H9 (cell line): ENCODE measurements around the gene NPRL2. TPM values are rescaled to one million over a fixed set of nuclear protein-coding genes. Genes with fewer than 3 reads are reported as not detected.
A peak's percentile ranks its signal among the peaks of the same experiment; 100 is the strongest.

Experiments used
- DNase-seq: peaks from one replicate; pipeline ENCODE4 v3.0.0-alpha.2; 2017
- H2AFZ ChIP-seq: one replicate; pipeline ENCODE4 v1.6.1; 2013; ENCODE audit warnings: mild to moderate bottlenecking, low read length, control low read depth, moderate library complexity
- H2AK5ac ChIP-seq: 2 replicates; pipeline ENCODE4 v1.6.1; 2013; ENCODE audit warnings: low read length, control low read depth, mixed read lengths; ENCODE audit not compliant: insufficient read length
- H2BK120ac ChIP-seq: one replicate; pipeline ENCODE4 v1.6.1; 2013; ENCODE audit warnings: low read depth, mild to moderate bottlenecking, low read length, control low read depth, inconsistent platforms; ENCODE audit not compliant: poor library complexity, severe bottlenecking
- H2BK12ac ChIP-seq: 2 replicates; pipeline ENCODE4 v1.6.1; 2013; ENCODE audit warnings: low read length, control low read depth, mixed read lengths, low read depth; ENCODE audit not compliant: insufficient read length
- H2BK15ac ChIP-seq: 2 replicates; pipeline ENCODE4 v1.6.1; 2013; ENCODE audit warnings: low read depth, low read length, control low read depth
- H2BK20ac ChIP-seq: one replicate; pipeline ENCODE4 v1.6.1; 2013; ENCODE audit warnings: low read depth, mild to moderate bottlenecking, low read length, control low read depth, inconsistent platforms; ENCODE audit not compliant: poor library complexity, severe bottlenecking
- H2BK5ac ChIP-seq: 2 replicates; pipeline ENCODE4 v1.6.1; 2013; ENCODE audit warnings: low read length, control low read depth, mixed read lengths; ENCODE audit not compliant: insufficient read length
- H3K14ac ChIP-seq: 2 replicates; pipeline ENCODE4 v1.6.1; 2013; ENCODE audit warnings: low read length, control low read depth; ENCODE audit not compliant: insufficient read depth
- H3K18ac ChIP-seq: 2 replicates; pipeline ENCODE4 v1.6.1; 2013; ENCODE audit warnings: low read depth, mild to moderate bottlenecking, mixed read lengths, low read length, control low read depth; ENCODE audit not compliant: insufficient read length
- H3K23ac ChIP-seq: 2 replicates; pipeline ENCODE4 v1.6.1; 2013; ENCODE audit warnings: low read length, control low read depth, mixed read lengths, low read depth; ENCODE audit not compliant: insufficient read length
- H3K23me2 ChIP-seq: 2 replicates; pipeline ENCODE4 v1.6.1; 2013; ENCODE audit warnings: low read depth, mild to moderate bottlenecking, mixed read lengths, low read length, control low read depth; ENCODE audit not compliant: insufficient read length, poor library complexity, severe bottlenecking
- H3K27ac ChIP-seq: 2 replicates; pipeline ENCODE4 v1.5.1; 2013; ENCODE audit warnings: low read length, control low read depth, mixed read lengths, low read depth; ENCODE audit not compliant: insufficient read length
- H3K27me3 ChIP-seq: 2 replicates; pipeline ENCODE4 v1.6.1; 2013; ENCODE audit warnings: low read length, control low read depth, inconsistent platforms; ENCODE audit not compliant: insufficient read depth
- H3K4ac ChIP-seq: 2 replicates; pipeline ENCODE4 v1.6.1; 2013; ENCODE audit warnings: low read depth, mild to moderate bottlenecking, control low read depth, inconsistent platforms, low read length, moderate library complexity
- H3K4me1 ChIP-seq: 2 replicates; pipeline ENCODE4 v1.6.1; 2013; ENCODE audit warnings: low read length, control low read depth, inconsistent platforms; ENCODE audit not compliant: insufficient read depth
- H3K4me2 ChIP-seq: 2 replicates; pipeline ENCODE4 v1.6.1; 2013; ENCODE audit warnings: low read length, control low read depth, mixed read lengths; ENCODE audit not compliant: insufficient read length, insufficient read depth
- H3K56ac ChIP-seq: 2 replicates; pipeline ENCODE4 v1.6.1; 2013; ENCODE audit warnings: low read depth, mild to moderate bottlenecking, mixed read lengths, low read length, control low read depth; ENCODE audit not compliant: insufficient read length
- H3K79me1 ChIP-seq: 2 replicates; pipeline ENCODE4 v1.6.1; 2013; ENCODE audit warnings: low read depth, mild to moderate bottlenecking, moderate library complexity, low read length, control low read depth, inconsistent platforms; ENCODE audit not compliant: insufficient read depth, poor library complexity, severe bottlenecking
- H3K79me2 ChIP-seq: 2 replicates; pipeline ENCODE4 v1.6.1; 2013; ENCODE audit warnings: low read length, control low read depth, inconsistent platforms; ENCODE audit not compliant: insufficient read depth
- H3K9ac ChIP-seq: 2 replicates; pipeline ENCODE4 v1.6.1; 2013; ENCODE audit warnings: low read length, control low read depth, mixed read lengths; ENCODE audit not compliant: insufficient read length; ENCODE audit errors: extremely low read depth
- H3K9me3 ChIP-seq: one replicate; pipeline ENCODE4 v1.6.1; 2013; ENCODE audit warnings: low read depth, low read length, inconsistent platforms; ENCODE audit not compliant: control insufficient read depth
- H3T11ph ChIP-seq: one replicate; pipeline ENCODE4 v1.6.1; 2013; ENCODE audit warnings: mild to moderate bottlenecking, low read length, control low read depth, inconsistent platforms
- H4K20me1 ChIP-seq: one replicate; pipeline ENCODE4 v1.6.1; 2013; ENCODE audit not compliant: control insufficient read depth, insufficient read length, insufficient read depth
- H4K5ac ChIP-seq: 2 replicates; pipeline ENCODE4 v1.6.1; 2013; ENCODE audit warnings: low read depth, mild to moderate bottlenecking, mixed read lengths, low read length, control low read depth; ENCODE audit not compliant: insufficient read length
- H4K8ac ChIP-seq: replicated peaks from 2 replicates; pipeline ENCODE4 v1.6.1; 2013; ENCODE audit warnings: low read length, control low read depth, mixed read lengths, low read depth; ENCODE audit not compliant: insufficient read length
- H4K91ac ChIP-seq: 2 replicates; pipeline ENCODE4 v1.6.1; 2013; ENCODE audit warnings: low read depth, mild to moderate bottlenecking, moderate library complexity, mixed read lengths, low read length, control low read depth; ENCODE audit not compliant: insufficient read length
- H3K27ac Mint-ChIP-seq, 3 experiments: 2 replicates in 2 of 3; 3 replicates in 1 of 3; pipeline ENCODE4 v1.8.0; 2020 to 2021; ENCODE audit warnings: mixed read lengths in 3 of 3, mild to moderate bottlenecking in 1 of 3, moderate library complexity in 1 of 3
- H3K27me3 Mint-ChIP-seq: 2 replicates; pipeline ENCODE4 v1.8.0; 2021; ENCODE audit warnings: low read depth, mild to moderate bottlenecking, moderate library complexity, mixed read lengths
- H3K36me3 Mint-ChIP-seq, 3 experiments: 2 replicates in 2 of 3; 3 replicates in 1 of 3; pipeline ENCODE4 v1.8.0; 2020 to 2021; ENCODE audit warnings: low read depth in 3 of 3, mixed read lengths in 3 of 3; ENCODE audit not compliant: insufficient read depth in 1 of 3
- H3K4me1 Mint-ChIP-seq, 2 experiments: 2 replicates each; pipeline ENCODE4 v1.8.0; 2020; ENCODE audit warnings: mixed read lengths in 2 of 2
- H3K4me3 Mint-ChIP-seq, 2 experiments: 2 replicates in 1 of 2; 3 replicates in 1 of 2; pipeline ENCODE4 v1.8.0; 2020 to 2021; ENCODE audit warnings: mild to moderate bottlenecking in 2 of 2, mixed read lengths in 2 of 2, moderate library complexity in 1 of 2
- H3K9me3 Mint-ChIP-seq, 2 experiments: 2 replicates in 1 of 2; 3 replicates in 1 of 2; pipeline ENCODE4 v1.8.0; 2020; ENCODE audit warnings: mild to moderate bottlenecking in 2 of 2, mixed read lengths in 2 of 2, moderate library complexity in 1 of 2
- WGBS: extraction: QIAGEN DNeasy Blood & Tissue Kit; methylation state at CpG from one replicate; pipeline ENCODE4 v1.1.7; 2013; ENCODE audit warnings: missing lambda C conversion rate, low lambda C conversion rate, mixed read lengths; ENCODE audit not compliant: insufficient read length; ENCODE audit errors: extremely low coverage; 5-methylcytosine and 5-hydroxymethylcytosine counted together
- total RNA-seq: library from RNA; stranded (reverse); gene quantifications from 2 replicates; pipeline ENCODE4 v1.2.1, GENCODE V29; 2021
- TF ChIP-seq, protein P1 (sequence below): fragments of 200-600 bp; sonication (generic); conservative IDR thresholded peaks from 3 replicates; pipeline ENCODE4 v1.8.0; 2021; ENCODE audit warnings: antibody characterized with exemption, mild to moderate bottlenecking

NPRL2 gene
- total RNA-seq, 1 experiment from 2014 or later = 23.4 TPM

- Histone ChIP-seq H3K56ac (no peak overlapping the region), H3K23ac (no peak overlapping the region), H3K14ac (no peak overlapping the region), H3K18ac (no peak overlapping the region), H3K4me2 (no peak overlapping the region), H2BK120ac (no peak overlapping the region), H2BK20ac (no peak overlapping the region), H2BK12ac (no peak overlapping the region), H2AK5ac (no peak overlapping the region), H2BK15ac (no peak overlapping the region), H3K4ac (no peak overlapping the region), H3K23me2 (peaks cover 15% of the 10 kb centered on the region), H4K20me1 (no peaks in the 10 kb centered on the region), H4K91ac (no peak overlapping the region), H3K79me1 (no peaks in the 10 kb centered on the region), H3K27me3 (peaks cover 19% of the 10 kb centered on the region; the same call in 1 of the 2 replicates), H3K79me2 (no peaks in the 10 kb centered on the region), H3T11ph (no peak overlapping the region), H3K4me1 (no peaks in the 10 kb centered on the region; the same call in 1 of the 2 replicates), H2BK5ac (no peak overlapping the region), H3K9ac (no peak overlapping the region), H2AFZ (no peak overlapping the region), H4K8ac (no peak overlapping the region), H3K9me3 (no peaks in the 10 kb centered on the region), H3K27ac (no peak overlapping the region), H4K5ac (no peak overlapping the region)
- Mint-ChIP-seq H3K4me1 (peaks cover 19 to 27% of the 10 kb centered on the region in 2 experiments), H3K9me3 (no peaks in the 10 kb centered on the region; a peak in 1 of 5 replicates), H3K27ac (no peak overlapping the region; a peak in 1 of 7 replicates), H3K36me3 (peaks cover 0 to 7% (median 0%) of the 10 kb centered on the region in 3 experiments; a peak in 5 of 7 replicates), H3K27me3 (peaks cover 78% of the 10 kb centered on the region), H3K4me3 (no peak overlapping the region)
- WGBS = no CpG with 5 or more reads among the region's 13 CpGs
- TF ChIP-seq, protein P1, sequence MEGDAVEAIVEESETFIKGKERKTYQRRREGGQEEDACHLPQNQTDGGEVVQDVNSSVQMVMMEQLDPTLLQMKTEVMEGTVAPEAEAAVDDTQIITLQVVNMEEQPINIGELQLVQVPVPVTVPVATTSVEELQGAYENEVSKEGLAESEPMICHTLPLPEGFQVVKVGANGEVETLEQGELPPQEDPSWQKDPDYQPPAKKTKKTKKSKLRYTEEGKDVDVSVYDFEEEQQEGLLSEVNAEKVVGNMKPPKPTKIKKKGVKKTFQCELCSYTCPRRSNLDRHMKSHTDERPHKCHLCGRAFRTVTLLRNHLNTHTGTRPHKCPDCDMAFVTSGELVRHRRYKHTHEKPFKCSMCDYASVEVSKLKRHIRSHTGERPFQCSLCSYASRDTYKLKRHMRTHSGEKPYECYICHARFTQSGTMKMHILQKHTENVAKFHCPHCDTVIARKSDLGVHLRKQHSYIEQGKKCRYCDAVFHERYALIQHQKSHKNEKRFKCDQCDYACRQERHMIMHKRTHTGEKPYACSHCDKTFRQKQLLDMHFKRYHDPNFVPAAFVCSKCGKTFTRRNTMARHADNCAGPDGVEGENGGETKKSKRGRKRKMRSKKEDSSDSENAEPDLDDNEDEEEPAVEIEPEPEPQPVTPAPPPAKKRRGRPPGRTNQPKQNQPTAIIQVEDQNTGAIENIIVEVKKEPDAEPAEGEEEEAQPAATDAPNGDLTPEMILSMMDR = peak; percentile 54
- peak; percentile 76 for DNase-seq
Observed at GRCh38 chr3:50342813-50343633, 7.6 kb downstream of the NPRL2 start.
